EL (cell line): ENCODE results near the gene TPGS2.
"Not testable (repeated sequence)": the region's sequence is repeated elsewhere in the genome, so short reads cannot be mapped to it uniquely, and the experiment has no call there.

Source experiments
- DNase-seq: peaks from one replicate; pipeline ENCODE4 v3.0.0-alpha.2; 2016

TPGS2 gene

DNA sequence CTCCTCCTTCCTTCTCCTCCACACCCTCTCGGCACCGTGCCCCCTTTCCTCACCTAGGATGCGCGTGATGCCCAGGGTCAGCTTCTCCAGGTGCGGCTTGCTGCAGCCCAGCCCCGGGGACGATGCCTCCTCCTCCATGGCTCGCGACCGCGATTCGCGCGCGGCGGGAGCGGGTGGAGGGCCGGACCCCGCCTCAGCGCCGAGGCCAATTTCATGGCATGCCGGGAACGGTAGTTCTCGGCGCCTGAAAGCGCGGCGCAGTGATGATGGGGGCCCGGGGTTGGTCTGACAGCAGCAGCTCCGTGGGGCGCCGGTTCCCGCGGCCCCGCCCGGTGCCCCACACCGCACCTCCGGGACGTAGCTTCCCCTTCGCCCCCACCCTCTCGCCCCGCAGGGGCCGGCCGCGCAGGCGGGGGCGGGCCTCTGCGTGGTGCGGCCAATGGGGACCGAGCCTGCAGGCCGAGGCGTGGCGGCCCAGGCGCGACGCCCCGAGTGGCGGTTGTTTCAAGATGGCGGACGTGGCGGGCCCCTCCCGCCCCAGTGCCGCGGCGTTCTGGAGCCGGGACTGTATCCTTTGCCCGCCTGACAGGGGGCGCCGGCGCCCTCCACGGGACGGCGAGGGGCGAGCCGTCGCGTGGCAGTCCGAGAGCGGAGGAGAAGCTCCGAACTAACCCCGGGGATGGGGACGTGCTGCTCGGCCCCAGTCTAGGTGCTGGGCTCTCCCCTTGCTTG is at the start of gene TPGS2, which contains the start of gene KIAA1328:
TPGS2 (minus strand) TSS at position 373 of the 732 bp plus-strand sequence; CDS start at position 138, 235 bp downstream.
KIAA1328 (plus strand) TSS at position 498 of the 732 bp plus-strand sequence; CDS start at position 510, 12 bp downstream.
- peak; percentile 91 for DNase-seq

- DNase-seq, result not testable (repeated sequence)
Observed at GRCh38 chr18:36873826-36874225, 45.0 kb upstream of the TPGS2 start.

DNA sequence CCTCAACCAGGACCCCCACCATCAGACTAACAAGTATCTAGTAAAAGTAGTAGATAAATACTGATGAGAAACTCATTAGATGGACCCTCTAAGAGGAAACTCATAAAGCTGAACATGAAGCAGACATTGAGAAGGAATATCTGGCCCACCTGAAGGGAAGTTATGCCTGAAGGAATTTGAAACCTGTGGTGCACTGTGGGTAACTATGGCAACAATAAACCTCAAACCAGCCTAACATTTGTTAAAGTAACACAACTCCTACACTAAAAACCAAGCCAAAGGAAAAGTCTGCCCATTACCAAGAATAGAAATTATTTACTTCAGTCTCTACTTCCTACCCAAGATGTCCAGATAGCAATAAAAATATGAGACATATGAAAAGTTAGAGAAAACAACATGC is 43.5 kb upstream of the TPGS2 start:
- DNase-seq, result no peak

DNA sequence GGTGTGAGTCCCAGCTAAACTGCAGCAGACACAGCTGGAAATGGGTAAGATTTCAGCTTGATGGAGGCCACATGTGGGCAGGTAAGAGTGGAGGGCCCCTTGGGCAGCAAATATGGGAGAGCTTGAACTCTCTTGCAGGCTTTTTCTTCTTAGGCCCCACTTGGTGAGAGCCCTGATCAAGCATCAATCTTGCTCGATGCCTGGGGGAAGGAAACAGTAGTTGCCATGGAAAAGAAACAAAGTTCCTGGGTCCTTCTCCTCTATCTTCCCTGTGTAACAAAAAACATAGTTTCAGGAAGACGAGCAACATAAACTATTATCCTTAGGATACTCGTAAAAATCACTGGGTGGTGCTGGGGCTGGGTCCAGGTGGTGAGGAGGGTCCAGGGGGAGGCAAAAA is 43.0 kb upstream of the TPGS2 start:
- no peak for DNase-seq

- DNase-seq, result no peak
Observed at GRCh38 chr18:36867056-36867455, 38.3 kb upstream of the TPGS2 start.

DNA sequence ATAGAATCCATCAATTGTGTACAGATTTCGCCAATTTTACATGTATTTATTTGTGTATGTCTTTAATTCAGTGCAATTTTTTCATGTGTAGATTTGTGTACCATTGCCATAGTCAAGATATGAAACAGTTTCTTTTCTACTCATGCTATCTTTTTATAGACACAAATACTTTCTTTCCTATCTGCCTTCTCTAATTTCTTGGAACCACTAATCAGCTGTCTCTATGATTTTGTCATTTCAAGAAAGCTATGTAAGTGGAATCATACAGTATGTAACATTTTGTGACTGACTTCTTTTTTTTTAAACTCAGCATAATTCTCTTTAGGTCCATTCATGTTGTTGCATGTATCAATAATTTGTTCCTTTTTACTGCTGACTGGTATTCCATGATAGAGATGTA is 33.4 kb upstream of the TPGS2 start:
- DNase-seq, result no peak

GRCh38 chr18:36856815-36857214 is 28.0 kb upstream of the TPGS2 start:
- no peak for DNase-seq

GRCh38 chr18:36851202-36851590 is 22.4 kb upstream of the TPGS2 start:
- no peak for DNase-seq

DNA sequence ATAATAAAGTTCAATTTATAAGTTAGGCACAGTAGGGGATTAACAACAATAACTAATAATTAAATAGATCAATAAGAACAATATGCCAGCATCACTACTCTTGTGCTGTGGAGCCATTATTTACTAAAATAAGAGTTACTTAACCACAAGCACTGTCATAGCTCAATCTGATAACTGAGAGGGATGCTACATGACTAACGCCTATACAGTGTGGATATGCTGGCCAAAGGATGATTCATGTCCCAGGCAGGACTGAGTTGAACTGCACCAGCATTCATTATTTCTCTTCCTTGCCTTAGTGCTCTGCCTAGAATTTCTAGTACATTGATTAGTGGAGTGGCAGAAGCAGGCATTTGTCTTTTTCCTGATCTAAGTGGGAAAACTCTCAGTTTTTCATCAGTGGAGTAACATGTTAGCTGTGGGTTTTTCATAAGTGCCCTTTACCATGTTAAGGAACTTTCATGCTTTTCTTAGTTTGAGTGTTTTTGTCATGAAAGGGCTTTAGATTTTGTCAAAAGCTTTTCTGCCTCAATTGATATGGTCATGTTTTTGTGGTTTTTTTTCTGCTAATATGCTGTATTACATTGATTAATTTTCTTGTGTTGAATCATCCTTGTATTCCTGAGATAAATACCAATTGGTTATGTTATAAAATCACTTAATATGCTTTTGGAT is 21.9 kb upstream of the TPGS2 start:
- DNase-seq, result peak; percentile 94

GRCh38 chr18:36849288-36850006 is 20.6 kb upstream of the TPGS2 start:
- peak; percentile 72 for DNase-seq

DNA sequence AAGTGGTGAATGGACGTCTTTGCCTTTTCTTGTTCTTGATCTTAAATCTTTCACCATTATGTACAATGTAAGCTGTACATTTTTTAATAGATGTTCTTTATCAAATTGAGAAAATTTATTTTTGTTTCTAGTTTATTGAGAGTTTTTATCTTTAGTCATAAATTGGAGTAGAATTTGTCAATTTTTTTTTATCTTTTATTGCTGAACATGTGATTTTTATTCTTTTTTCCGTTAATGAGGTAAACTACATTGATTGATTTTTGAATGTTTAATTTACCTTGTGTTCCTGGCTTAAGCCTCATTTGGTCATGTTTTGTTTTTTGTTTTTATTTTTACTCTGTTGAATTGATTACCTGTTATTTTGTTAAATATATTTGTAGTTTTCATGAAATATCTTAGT is 19.8 kb upstream of the TPGS2 start:
- no peak for DNase-seq

GRCh38 chr18:36843784-36844183 is 15.0 kb upstream of the TPGS2 start:
- DNase-seq, result no peak

- DNase-seq, result no peak
Observed at GRCh38 chr18:36843199-36843598, 14.4 kb upstream of the TPGS2 start.

GRCh38 chr18:36839835-36840234 is 11.0 kb upstream of the TPGS2 start:
- no peak for DNase-seq

- DNase-seq, result no peak
Observed at GRCh38 chr18:36835927-36836326, 7.1 kb upstream of the TPGS2 start.

DNA sequence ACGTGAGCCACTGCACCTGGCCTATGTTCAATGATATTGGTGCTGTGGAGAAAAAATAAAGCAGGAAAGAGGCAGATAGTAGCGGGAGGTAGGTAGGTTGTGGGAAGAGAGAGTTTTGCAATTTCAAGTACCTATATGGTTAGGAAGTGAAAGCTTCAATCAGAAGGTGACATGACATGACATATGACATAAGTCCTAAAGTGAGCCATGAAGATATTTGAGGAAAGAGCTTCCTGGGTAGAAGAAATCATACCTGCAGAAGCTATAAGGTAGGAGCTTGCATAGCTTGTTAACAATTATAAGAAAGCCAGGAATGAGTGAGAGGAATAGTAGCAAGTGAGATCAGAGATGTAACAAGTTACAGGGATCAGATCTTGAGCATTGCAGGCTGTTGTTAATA is 4.3 kb upstream of the TPGS2 start:
- DNase-seq, result no peak

GRCh38 chr18:36831139-36831538 is 2.3 kb upstream of the TPGS2 start:
- peak; percentile 29 for DNase-seq

DNA sequence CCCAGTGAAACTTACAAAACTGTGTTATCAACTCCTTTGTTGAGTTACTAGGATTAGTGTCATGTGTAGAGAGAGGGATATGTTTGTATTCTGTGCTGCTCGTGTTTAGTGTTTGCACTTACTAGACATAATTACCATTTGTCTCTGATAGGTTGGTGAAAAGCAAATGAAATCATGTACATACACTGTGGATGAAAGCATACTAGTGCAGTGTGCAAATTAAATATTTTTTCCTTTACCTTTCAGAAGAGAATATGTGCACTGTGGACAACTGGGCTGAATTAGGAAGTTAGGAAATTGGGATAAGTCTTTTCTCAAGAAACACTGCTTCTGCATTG is 1.3 kb upstream of the TPGS2 start:
- DNase-seq, result no peak

- DNase-seq, result no peak
Observed at GRCh38 chr18:36829362-36830157, 758 bp upstream of the TPGS2 start.

DNA sequence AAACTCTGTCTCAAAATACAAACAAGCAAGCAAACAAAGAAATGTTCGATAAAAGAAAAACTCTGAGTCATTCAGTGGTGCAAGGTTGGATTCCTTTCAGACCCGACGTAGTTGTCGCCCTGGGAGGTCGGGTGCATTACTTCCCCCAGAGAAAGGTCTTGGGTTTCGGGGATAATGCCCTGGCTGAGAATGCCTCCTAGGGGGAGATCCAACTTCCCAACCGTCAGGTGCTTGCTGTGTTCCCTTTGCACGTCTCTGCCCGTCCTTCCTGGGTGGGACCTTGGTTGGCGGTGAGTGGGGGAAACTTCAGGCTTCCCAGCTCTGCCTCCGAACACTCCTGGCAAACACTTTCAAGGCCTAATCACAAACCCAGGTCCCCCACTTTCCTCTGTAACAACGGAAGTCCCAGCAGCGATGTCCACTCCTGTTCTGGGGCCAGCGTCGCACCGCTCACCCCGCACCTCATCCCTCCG is 609 bp downstream of the TPGS2 start:
- peak; percentile 64 for DNase-seq

DNA sequence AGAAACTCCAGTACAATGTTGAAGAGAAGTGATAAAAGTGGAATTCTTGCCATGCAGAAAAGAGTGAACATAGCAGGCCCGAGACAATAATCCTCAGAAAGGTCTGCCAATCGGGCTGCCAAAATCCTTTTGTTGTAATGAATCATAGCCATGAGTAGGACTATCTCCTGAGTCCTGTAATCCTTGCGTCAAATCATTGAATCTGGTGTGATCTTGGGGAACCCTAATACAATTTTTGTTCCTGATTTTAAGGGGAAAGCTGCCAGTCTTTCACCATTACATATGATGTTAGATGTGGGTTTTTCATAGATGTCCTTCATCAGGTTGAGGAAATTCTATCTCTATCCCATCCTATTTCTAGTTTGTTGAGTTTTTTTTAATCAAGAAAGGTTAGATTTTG is 2.2 kb downstream of the TPGS2 start:
- no peak for DNase-seq

DNA sequence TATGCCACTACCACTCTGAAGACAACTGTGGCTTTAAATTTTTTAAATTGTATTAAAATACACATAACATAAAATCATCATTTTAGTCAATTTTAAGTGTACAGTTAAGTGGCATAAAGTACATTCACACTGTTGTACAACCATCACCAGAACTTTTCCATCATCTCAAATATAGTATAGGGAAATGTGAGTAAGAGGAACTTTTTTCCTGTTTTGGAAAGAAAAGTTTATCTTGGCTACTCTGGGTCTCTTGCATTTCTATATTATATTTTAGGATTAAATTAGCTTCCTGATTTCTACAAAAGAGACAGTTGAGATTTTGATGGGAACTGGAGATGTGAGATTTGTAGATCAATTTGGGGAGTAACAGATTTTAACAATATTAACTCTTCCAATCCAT is 3.3 kb downstream of the TPGS2 start:
- no peak for DNase-seq

GRCh38 chr18:36821681-36822080 is 7.1 kb downstream of the TPGS2 start:
- DNase-seq, result no peak
